Colonic mucosa (tissue), 4 donors: Measurements from ENCODE around the gene NEK4. TPM values are rescaled to one million over a fixed set of nuclear protein-coding genes. Genes with fewer than 3 reads are reported as not detected.

Source experiments
- DNase-seq: peaks from one replicate; pipeline ENCODE4 v3.0.0-alpha.2; 2020
- H3K27ac ChIP-seq: fragments of 200-600 bp; one replicate; pipeline ENCODE4 v1.8.0; 2021
- H3K27me3 ChIP-seq: fragments of 200-600 bp; one replicate; pipeline ENCODE4 v1.8.0; 2021
- H3K36me3 ChIP-seq: fragments of 200-600 bp; one replicate; pipeline ENCODE4 v1.8.0; 2021
- H3K4me1 ChIP-seq: fragments of 200-600 bp; one replicate; pipeline ENCODE4 v1.8.0; 2021; ENCODE audit warnings: mild to moderate bottlenecking
- H3K4me3 ChIP-seq: fragments of 200-600 bp; one replicate; pipeline ENCODE4 v1.8.0; 2021
- H3K9ac ChIP-seq, 2 donors: one replicate each; pipeline ENCODE4 v1.7.0; 2013; ENCODE audit warnings: control low read depth in 2 of 2, low read depth in 2 of 2, low read length in 2 of 2
- H3K9me3 ChIP-seq: fragments of 200-600 bp; one replicate; pipeline ENCODE4 v1.8.0; 2021
- intact Hi-C: fragments of 100-400 bp; cut with DNase I; formaldehyde crosslinking; loops from one replicate; pipeline ENCODE4 v1.14.1; 2022
- total RNA-seq, 2 donors: library from RNA; stranded (reverse); fragmentation: NEBNext Ultra II Directional in 1 of 2; extraction: Animal tissue kit (Norgen Biotek cat#: 25700) in 1 of 2; gene quantifications; one replicate each; pipeline ENCODE4 v1.2.1, GENCODE V29; 2021
- TF ChIP-seq, protein P1 (sequence below): fragments of 200-600 bp; IDR thresholded peaks from one replicate; pipeline ENCODE4 v1.8.0; 2022; ENCODE audit warnings: antibody characterized with exemption, mild to moderate bottlenecking
- donor health status: healthy.
- donor health status: DM: no; HTN: no; CAD: no.
- donor health status: DM: no; HTN: no; CAD: no.

Gene NEK4
- total RNA-seq, 2 donors from 2014 or later, result 21.2 to 29.1 TPM

DNA sequence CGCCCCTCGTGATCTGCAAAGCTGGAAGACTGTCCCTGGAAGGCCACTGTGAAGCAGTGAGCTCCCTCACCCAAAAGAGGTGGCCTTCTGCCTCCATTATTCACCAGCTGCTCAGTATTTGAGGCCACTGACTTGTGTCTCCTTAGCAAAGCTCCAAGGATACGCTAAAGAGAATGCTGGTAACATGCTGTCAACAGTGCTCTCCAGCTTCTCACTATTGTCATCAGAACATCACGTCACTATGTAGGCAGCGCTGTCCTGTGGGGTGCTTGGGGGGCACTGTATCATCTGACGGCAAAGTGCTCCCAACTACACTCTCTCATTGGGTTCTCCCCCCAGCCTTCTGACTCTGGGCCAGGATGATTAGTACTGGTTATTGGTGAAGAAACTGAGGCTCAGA, 45.5 kb upstream of the NEK4 start:
- H3K36me3 ChIP-seq, result no peaks in the 10 kb centered on the region
- H3K4me1 ChIP-seq, result no peaks in the 10 kb centered on the region
- H3K9me3 ChIP-seq, result no peaks in the 10 kb centered on the region
- no peaks in the 10 kb centered on the region for H3K27me3 ChIP-seq
- no peak overlapping the region for H3K9ac ChIP-seq
- no peak for DNase-seq
- no peak overlapping the region for H3K27ac ChIP-seq
- TF ChIP-seq, protein P1, sequence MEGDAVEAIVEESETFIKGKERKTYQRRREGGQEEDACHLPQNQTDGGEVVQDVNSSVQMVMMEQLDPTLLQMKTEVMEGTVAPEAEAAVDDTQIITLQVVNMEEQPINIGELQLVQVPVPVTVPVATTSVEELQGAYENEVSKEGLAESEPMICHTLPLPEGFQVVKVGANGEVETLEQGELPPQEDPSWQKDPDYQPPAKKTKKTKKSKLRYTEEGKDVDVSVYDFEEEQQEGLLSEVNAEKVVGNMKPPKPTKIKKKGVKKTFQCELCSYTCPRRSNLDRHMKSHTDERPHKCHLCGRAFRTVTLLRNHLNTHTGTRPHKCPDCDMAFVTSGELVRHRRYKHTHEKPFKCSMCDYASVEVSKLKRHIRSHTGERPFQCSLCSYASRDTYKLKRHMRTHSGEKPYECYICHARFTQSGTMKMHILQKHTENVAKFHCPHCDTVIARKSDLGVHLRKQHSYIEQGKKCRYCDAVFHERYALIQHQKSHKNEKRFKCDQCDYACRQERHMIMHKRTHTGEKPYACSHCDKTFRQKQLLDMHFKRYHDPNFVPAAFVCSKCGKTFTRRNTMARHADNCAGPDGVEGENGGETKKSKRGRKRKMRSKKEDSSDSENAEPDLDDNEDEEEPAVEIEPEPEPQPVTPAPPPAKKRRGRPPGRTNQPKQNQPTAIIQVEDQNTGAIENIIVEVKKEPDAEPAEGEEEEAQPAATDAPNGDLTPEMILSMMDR, result no peak
- intact Hi-C loops, result no loop called here
- H3K4me3 ChIP-seq, result no peak overlapping the region

DNA sequence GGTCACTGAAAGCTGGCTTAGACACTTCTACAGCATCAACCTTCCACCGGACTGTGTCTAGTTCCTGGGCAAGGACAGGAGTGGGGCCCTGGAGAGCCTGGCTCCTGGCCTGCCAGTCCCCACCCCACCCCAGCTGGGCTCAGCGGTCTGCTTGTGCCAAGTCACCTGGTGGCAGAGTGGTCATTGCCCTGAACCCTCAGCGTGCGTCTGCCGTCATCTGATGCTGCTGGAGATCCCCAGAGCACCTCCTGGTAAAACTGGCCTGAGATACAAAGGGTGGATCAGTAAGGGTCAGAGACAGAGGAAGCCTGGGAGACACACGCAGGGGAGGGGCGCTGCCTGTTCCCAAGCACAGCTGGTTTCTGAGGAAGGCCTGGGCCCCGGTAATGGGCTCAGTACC, 43.1 kb upstream of the NEK4 start:
- TF ChIP-seq, protein P1, result no peak
- no peaks in the 10 kb centered on the region for H3K36me3 ChIP-seq
- no peaks in the 10 kb centered on the region for H3K9me3 ChIP-seq
- no peaks in the 10 kb centered on the region for H3K4me1 ChIP-seq
- no peak for DNase-seq
- H3K27me3 ChIP-seq, result no peaks in the 10 kb centered on the region
- no peak overlapping the region for H3K27ac ChIP-seq
- intact Hi-C loops, result no loop called here
- H3K9ac ChIP-seq, result no peak overlapping the region
- H3K4me3 ChIP-seq, result no peak overlapping the region

- TF ChIP-seq, protein P1, result no peak
- Histone ChIP-seq H3K27me3 (no peaks in the 10 kb centered on the region), H3K9me3 (no peaks in the 10 kb centered on the region), H3K4me1 (no peaks in the 10 kb centered on the region), H3K4me3 (no peak overlapping the region), H3K9ac (no peak overlapping the region), H3K27ac (no peak overlapping the region), H3K36me3 (no peaks in the 10 kb centered on the region)
- DNase-seq, result no peak
- intact Hi-C loops, result no loop called here
Measured at GRCh38 chr3:52811452-52812011, 40.8 kb upstream of the NEK4 start.

DNA sequence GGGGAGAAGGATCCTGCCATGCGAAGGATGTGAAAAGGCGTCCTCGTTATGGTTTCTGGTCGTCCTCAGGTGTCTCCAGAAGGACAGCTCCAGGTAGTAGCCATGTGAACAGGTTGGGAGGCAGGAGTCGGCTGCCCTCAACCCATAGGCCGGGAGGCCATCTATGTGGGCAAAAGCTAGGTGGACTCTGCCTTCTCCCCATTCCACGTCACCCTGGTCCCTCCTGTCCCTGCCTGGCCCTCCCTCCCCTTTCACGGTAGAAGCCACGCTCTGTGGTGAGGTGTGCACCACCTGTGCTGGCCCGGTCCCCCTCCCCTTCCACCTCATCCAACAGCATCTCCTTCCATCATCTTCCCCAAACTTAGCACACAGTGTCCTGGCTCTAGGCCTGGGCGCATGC, 40.2 kb upstream of the NEK4 start:
- Histone ChIP-seq H3K9ac (no peak overlapping the region), H3K27me3 (no peaks in the 10 kb centered on the region), H3K36me3 (no peaks in the 10 kb centered on the region), H3K27ac (no peak overlapping the region), H3K4me1 (no peaks in the 10 kb centered on the region), H3K4me3 (no peak overlapping the region), H3K9me3 (no peaks in the 10 kb centered on the region)
- intact Hi-C loops, result no loop called here
- no peak for DNase-seq
- TF ChIP-seq, protein P1, result no peak

GRCh38 chr3:52809662-52810377, 39.1 kb upstream of the NEK4 start:
- Histone ChIP-seq H3K4me1 (no peaks in the 10 kb centered on the region), H3K9me3 (no peaks in the 10 kb centered on the region), H3K36me3 (no peaks in the 10 kb centered on the region), H3K27ac (no peak overlapping the region), H3K4me3 (no peak overlapping the region), H3K27me3 (no peaks in the 10 kb centered on the region), H3K9ac (no peak overlapping the region)
- TF ChIP-seq, protein P1, result no peak
- intact Hi-C loops, result no loop called here
- DNase-seq, result no peak
